ENCODE results near the gene LGR4.

Gene LGR4

DNA sequence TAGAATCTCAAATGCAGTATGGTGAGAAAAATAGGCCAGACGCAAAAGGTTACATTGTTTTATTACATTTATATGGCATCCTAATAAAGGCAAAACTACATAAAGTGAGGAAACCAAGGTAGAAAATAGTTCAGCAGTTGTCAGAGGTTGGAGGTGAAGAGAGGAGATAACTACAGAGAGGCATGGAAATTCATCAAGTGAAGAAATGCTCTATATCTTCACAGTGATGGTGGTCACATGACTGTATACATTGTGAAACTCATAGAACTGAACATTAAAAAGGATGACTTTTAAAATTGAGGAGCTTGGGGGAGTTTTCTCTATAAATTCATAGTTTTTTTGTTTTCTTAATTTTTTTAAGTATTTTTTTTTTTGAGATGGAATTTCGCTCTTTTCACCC lies 14.4 kb downstream of the LGR4 start:
- TF ChIP-seq, protein P1, sequence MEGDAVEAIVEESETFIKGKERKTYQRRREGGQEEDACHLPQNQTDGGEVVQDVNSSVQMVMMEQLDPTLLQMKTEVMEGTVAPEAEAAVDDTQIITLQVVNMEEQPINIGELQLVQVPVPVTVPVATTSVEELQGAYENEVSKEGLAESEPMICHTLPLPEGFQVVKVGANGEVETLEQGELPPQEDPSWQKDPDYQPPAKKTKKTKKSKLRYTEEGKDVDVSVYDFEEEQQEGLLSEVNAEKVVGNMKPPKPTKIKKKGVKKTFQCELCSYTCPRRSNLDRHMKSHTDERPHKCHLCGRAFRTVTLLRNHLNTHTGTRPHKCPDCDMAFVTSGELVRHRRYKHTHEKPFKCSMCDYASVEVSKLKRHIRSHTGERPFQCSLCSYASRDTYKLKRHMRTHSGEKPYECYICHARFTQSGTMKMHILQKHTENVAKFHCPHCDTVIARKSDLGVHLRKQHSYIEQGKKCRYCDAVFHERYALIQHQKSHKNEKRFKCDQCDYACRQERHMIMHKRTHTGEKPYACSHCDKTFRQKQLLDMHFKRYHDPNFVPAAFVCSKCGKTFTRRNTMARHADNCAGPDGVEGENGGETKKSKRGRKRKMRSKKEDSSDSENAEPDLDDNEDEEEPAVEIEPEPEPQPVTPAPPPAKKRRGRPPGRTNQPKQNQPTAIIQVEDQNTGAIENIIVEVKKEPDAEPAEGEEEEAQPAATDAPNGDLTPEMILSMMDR (IDR thresholded peaks at IDR 0.05; ENCODE audit: low read depth, low read length, missing control alignments) = no peak
- no peak for DNase-seq (ENCODE audit: low read depth)
- H3K4me3 ChIP-seq (ENCODE audit: low read depth, low read length) = no peak overlapping the region

DNA sequence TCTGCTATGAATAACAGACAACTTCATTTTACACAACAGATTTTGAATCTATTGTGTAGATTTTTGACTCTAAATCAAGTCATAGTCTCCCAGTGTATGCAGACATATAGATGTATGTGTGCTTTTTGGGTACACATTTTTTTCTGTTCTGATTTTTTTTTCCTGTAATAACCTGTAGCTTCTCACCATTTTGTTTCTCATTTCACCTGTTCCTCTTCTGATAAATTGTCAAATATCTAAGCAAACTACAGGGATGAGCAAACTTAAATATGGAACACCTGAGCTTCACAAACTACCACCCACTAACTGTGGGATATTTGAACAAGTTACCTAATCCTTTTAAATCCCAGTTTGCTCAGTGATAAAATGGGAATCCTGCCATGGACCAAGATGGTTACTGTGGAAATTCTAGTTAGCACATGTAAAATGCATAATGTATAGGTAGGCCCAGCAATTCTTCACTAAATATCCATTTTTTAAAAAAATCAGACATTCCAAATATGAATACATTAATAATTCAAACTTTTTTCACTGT lies 15.7 kb downstream of the LGR4 start:
- DNase-seq (ENCODE audit: low read depth) = no peak
- TF ChIP-seq, protein P1 (IDR thresholded peaks at IDR 0.05; ENCODE audit: low read depth, low read length, missing control alignments) = no peak
- no peak overlapping the region for H3K4me3 ChIP-seq (ENCODE audit: low read depth, low read length)

DNA sequence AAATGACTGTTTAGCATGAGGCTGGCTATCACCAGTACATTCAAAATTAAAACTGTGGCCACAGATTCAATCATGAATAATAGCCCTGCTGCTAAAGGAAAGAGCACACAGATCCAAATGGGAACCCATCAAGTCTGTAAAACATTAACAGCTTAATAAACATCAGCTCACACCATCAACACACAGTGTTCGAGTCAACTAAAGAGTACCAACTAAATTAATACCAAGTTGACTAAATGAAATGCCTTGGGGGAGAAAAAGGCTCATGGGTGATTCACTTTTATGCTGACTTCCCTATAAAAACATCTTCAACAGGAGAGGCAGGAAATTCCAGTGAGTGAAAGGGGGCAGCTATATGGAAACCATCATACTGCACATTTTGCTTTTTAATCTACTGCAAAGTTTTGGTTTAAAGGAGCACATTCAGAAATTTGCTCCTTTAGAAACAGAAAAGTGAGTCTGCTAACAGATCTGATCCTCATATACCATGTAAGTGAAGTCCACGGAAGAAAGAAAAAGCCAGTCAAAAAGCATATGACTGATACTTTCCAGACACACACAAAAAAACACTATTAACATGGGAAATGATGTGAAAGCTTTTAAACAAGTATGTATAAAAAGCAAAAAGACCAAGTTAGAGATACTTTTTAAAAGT lies 16.3 kb downstream of the LGR4 start:
- no peak for DNase-seq (ENCODE audit: low read depth)
- no peak overlapping the region for H3K4me3 ChIP-seq (ENCODE audit: low read depth, low read length)
- TF ChIP-seq, protein P1 (IDR thresholded peaks at IDR 0.05; ENCODE audit: low read depth, low read length, missing control alignments) = no peak

DNA sequence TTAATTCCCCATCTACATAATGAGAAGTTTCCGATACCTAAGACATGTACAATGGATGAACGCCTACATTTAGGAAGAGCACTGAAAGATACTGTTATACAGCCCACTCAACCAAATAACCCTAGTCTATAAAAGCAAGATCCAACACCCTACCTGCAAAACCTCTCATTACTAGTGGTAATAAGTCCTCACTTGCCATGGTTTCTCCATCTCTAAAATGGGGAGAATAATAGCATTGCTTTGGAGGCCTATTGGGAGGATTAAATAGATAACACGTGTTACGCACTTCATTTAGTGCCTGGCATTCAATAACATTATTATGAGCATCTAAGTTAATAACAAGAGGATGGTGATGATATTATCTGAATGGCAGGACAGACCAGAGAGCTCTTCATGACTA lies 16.9 kb downstream of the LGR4 start:
- TF ChIP-seq, protein P1 (IDR thresholded peaks at IDR 0.05; ENCODE audit: low read depth, low read length, missing control alignments) = no peak
- DNase-seq (ENCODE audit: low read depth) = no peak
- H3K4me3 ChIP-seq (ENCODE audit: low read depth, low read length) = no peak overlapping the region

DNA sequence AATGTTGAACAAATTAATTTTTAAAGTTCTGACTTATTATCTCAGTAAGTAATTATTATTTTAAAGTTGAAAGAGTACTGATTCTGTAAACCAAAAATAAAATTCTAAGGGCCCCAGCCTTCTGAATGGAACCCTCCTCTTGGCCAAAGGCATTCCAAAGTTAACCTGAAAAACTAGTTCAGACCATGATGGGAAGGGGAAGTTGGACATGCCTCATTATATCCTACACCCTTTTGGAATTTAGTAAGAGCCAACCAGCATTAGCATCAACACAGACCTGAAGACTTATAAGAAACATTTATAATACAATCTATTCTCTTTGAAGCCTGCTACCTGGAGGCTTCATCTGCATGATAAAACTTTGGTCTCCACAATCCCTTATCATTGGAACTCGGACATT lies 18.9 kb downstream of the LGR4 start:
- TF ChIP-seq, protein P1 (IDR thresholded peaks at IDR 0.05; ENCODE audit: low read depth, low read length, missing control alignments) = no peak
- no peak for DNase-seq (ENCODE audit: low read depth)
- no peak overlapping the region for H3K4me3 ChIP-seq (ENCODE audit: low read depth, low read length)

DNA sequence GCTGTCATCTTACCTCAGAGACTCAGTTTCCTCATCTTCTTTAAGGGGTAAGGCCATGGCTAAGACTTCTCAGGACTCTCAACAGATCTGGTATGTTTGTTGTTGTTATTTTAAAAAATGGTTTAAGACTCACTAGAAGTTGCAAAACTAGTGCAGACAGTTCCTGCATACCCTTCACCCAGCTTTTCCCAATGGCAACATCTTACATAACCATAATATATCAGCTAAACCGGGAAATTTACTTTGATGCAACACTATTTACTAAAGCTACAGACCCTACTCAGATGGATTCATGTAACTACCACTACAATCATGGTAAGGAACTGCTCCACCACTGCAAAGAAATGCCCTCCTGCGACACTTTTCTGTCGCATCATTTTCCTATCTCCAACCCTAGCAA lies 20.4 kb downstream of the LGR4 start:
- TF ChIP-seq, protein P1 (IDR thresholded peaks at IDR 0.05; ENCODE audit: low read depth, low read length, missing control alignments) = no peak
- no peak for DNase-seq (ENCODE audit: low read depth)
- H3K4me3 ChIP-seq (ENCODE audit: low read depth, low read length) = no peak overlapping the region
